ENCODE data around the gene ATP13A3. TPM values are rescaled to one million over a fixed set of nuclear protein-coding genes. Genes with fewer than 3 reads are reported as not detected.

The ATP13A3 gene
- total RNA-seq, 2 donors from 2014 or later, result 97.7 to 121 TPM

DNA sequence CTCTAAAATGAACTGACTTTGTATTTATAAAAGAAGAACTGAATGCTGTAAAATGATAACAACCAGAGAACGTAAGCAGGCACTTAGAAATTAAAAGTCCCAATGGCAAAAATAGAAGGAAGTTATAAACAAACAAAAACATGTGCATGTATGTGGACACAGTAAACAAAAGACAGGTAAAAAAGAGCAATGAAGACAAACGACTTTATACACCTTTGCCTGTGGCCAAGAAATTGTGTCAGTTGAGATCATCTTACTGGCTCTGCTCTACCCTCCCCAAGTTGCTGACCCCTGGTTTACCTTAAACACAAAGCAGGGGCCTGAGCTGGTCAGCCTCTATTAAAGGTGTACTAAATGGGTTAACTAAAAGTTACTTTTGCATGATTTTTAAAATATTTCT is 46.0 kb downstream of the ATP13A3 start:
- ATAC-seq (replicated peaks in 1 of 2), result no peak
- Mint-ChIP-seq H3K36me3 (ENCODE audit: insufficient read depth in 2 of 2) (peaks cover 17 to 28% of the 10 kb centered on the region in 2 donors), H3K4me1 (ENCODE audit: low read depth) (no peaks in the 10 kb centered on the region), H3K9me3 (no peaks in the 10 kb centered on the region), H3K27me3 (ENCODE audit: low read depth) (no peaks in the 10 kb centered on the region), H3K4me3 (no peak overlapping the region), H3K27ac (no peak overlapping the region)
- DNase-seq, result no peak

DNA sequence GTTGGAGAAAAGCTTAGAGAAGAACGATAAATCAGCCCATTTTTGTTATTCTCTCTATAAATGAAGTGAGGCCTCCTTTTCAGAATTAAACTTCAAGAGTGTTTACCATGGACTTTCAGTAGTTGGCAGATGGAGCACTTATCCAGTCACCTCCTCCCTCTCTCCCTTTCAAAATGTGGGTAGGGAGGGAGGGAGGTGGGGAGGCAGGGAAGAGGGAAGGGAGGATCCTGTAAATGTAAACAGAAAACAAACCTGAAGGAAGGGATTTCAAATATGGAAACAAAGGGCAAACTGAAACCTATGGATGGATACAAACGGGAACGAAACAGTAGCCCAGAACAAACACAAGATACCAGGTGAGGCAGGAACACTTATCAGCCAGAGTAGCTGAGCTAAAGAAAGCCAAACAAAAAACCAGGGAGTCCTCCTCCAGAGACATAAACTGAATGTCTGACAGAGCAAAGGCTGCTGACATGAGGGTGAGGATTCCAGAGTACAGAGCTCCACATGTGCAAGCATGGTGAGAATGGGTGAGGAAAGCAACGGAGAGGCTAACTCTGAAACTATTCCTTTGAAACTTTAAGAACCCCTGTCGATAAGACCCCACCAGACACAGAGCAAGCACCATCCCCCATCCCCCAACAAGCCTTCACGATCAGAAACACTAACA is 46.8 kb downstream of the ATP13A3 start:
- ATAC-seq (replicated peaks in 1 of 2) (no peak), DNase-seq (no peak)
- Mint-ChIP-seq H3K36me3 (ENCODE audit: insufficient read depth in 2 of 2) (peaks cover 16 to 26% of the 10 kb centered on the region in 2 donors), H3K4me1 (ENCODE audit: low read depth) (no peaks in the 10 kb centered on the region), H3K27me3 (ENCODE audit: low read depth) (no peaks in the 10 kb centered on the region), H3K4me3 (no peak overlapping the region), H3K9me3 (no peaks in the 10 kb centered on the region), H3K27ac (peak overlapping the region; percentile 60)

- Mint-ChIP-seq H3K27ac (no peak overlapping the region), H3K9me3 (no peaks in the 10 kb centered on the region), H3K27me3 (ENCODE audit: low read depth) (no peaks in the 10 kb centered on the region), H3K4me3 (no peak overlapping the region), H3K4me1 (ENCODE audit: low read depth) (no peaks in the 10 kb centered on the region), H3K36me3 (ENCODE audit: insufficient read depth in 2 of 2) (peaks cover 11 to 21% of the 10 kb centered on the region in 2 donors)
- no peak for DNase-seq
- no peak for ATAC-seq (replicated peaks in 1 of 2)
These were observed 52.3 kb downstream of the ATP13A3 start for GRCh38 chr3:194434503-194434902.

GRCh38 chr3:194431554-194431953 is 55.2 kb downstream of the ATP13A3 start:
- ATAC-seq (replicated peaks in 1 of 2), result no peak
- peaks cover 13 to 18% of the 10 kb centered on the region in 2 donors for H3K36me3 Mint-ChIP-seq (ENCODE audit: insufficient read depth in 2 of 2)
- H3K4me1 Mint-ChIP-seq (ENCODE audit: low read depth), result no peaks in the 10 kb centered on the region
- H3K9me3 Mint-ChIP-seq, result no peaks in the 10 kb centered on the region
- DNase-seq, result no peak
- no peak overlapping the region for H3K4me3 Mint-ChIP-seq
- H3K27ac Mint-ChIP-seq, result no peak overlapping the region
- no peaks in the 10 kb centered on the region for H3K27me3 Mint-ChIP-seq (ENCODE audit: low read depth)

GRCh38 chr3:194425399-194425798 is 61.4 kb downstream of the ATP13A3 start:
- no peak for ATAC-seq (replicated peaks in 1 of 2)
- H3K4me3 Mint-ChIP-seq, result no peak overlapping the region
- no peaks in the 10 kb centered on the region for H3K27me3 Mint-ChIP-seq (ENCODE audit: low read depth)
- no peak overlapping the region for H3K27ac Mint-ChIP-seq
- peaks cover 8 to 14% of the 10 kb centered on the region in 2 donors for H3K36me3 Mint-ChIP-seq (ENCODE audit: insufficient read depth in 2 of 2)
- H3K4me1 Mint-ChIP-seq (ENCODE audit: low read depth), result no peaks in the 10 kb centered on the region
- H3K9me3 Mint-ChIP-seq, result no peaks in the 10 kb centered on the region
- no peak for DNase-seq

DNA sequence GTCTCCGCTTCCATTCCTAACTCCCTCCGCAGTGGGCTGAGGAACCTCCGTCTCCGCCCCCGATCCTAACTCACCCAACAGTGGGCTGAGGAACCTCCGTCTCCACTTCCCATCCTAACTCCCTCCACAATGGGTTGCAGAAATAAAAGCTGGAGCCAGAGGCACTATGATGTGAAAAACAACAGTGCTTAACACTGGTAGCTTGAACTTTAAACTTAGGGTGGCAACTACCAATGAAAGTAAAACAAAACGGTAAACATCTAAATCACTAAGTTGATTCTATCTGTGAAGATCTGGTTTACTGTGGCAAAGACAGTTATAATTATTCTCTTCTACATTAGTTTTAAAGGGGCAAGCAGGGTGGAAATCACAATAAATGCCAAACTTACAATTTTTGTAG is 61.8 kb downstream of the ATP13A3 start:
- no peak for DNase-seq
- no peak overlapping the region for H3K4me3 Mint-ChIP-seq
- H3K4me1 Mint-ChIP-seq (ENCODE audit: low read depth), result no peaks in the 10 kb centered on the region
- no peak for ATAC-seq (replicated peaks in 1 of 2)
- no peaks in the 10 kb centered on the region for H3K27me3 Mint-ChIP-seq (ENCODE audit: low read depth)
- H3K27ac Mint-ChIP-seq, result no peak overlapping the region
- H3K9me3 Mint-ChIP-seq, result no peaks in the 10 kb centered on the region
- H3K36me3 Mint-ChIP-seq (ENCODE audit: insufficient read depth in 2 of 2), result peaks cover 8 to 14% of the 10 kb centered on the region in 2 donors

DNA sequence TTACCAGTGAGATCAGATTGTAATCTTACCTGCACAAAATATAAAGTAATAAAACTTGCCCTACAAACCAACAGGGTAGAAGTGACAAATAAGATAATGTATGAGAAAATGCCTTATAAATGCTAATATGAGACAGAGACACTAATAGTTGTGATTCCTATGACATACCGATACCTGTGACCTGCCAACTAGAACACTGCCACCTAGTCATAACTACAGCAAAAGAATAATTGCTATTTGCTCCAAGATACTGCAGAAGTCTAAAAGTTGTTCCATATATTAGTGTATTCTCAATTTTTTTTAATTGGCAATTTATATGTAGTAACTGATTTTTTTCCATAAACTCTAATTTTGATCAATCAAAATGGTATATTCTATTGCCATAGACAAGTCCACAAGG is 62.4 kb downstream of the ATP13A3 start:
- Mint-ChIP-seq H3K27ac (no peak overlapping the region), H3K9me3 (no peaks in the 10 kb centered on the region), H3K4me3 (no peak overlapping the region), H3K36me3 (ENCODE audit: insufficient read depth in 2 of 2) (peaks cover 4 to 12% of the 10 kb centered on the region in 2 donors), H3K27me3 (ENCODE audit: low read depth) (no peaks in the 10 kb centered on the region), H3K4me1 (ENCODE audit: low read depth) (no peaks in the 10 kb centered on the region)
- no peak for DNase-seq
- ATAC-seq (replicated peaks in 1 of 2), result no peak

DNA sequence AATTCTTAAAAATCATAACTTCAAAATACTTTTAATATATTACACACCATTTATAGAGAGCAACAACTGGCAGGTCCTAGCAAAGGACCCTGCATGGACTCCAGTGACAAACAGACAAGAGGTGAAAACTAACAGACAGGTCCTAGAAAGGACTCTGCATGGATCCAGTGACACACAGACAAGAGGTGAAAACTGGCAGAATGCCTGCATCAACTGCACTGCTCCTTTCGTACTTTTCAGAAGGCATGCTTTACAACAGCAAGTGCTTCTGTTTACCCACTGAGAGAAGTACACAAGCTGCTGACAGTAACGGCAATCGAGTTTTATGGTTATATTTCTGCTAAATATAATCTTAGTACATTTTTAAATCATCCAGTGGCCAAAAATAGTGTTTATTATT is 63.5 kb downstream of the ATP13A3 start:
- H3K9me3 Mint-ChIP-seq, result no peaks in the 10 kb centered on the region
- no peaks in the 10 kb centered on the region for H3K4me1 Mint-ChIP-seq (ENCODE audit: low read depth)
- ATAC-seq (replicated peaks in 1 of 2) (no peak), DNase-seq (no peak)
- H3K4me3 Mint-ChIP-seq, result no peak overlapping the region
- peaks cover 6 to 10% of the 10 kb centered on the region in 2 donors for H3K36me3 Mint-ChIP-seq (ENCODE audit: insufficient read depth in 2 of 2)
- H3K27me3 Mint-ChIP-seq (ENCODE audit: low read depth), result no peaks in the 10 kb centered on the region
- H3K27ac Mint-ChIP-seq, result no peak overlapping the region

GRCh38 chr3:194422188-194422587 is 64.6 kb downstream of the ATP13A3 start:
- Mint-ChIP-seq H3K27ac (no peak overlapping the region), H3K36me3 (ENCODE audit: insufficient read depth in 2 of 2) (peaks cover 7 to 9% of the 10 kb centered on the region in 2 donors), H3K27me3 (ENCODE audit: low read depth) (no peaks in the 10 kb centered on the region), H3K9me3 (no peaks in the 10 kb centered on the region), H3K4me3 (no peak overlapping the region), H3K4me1 (ENCODE audit: low read depth) (no peaks in the 10 kb centered on the region)
- DNase-seq (no peak), ATAC-seq (replicated peaks in 1 of 2) (no peak)

- peaks cover 7 to 11% of the 10 kb centered on the region in 2 donors for H3K36me3 Mint-ChIP-seq (ENCODE audit: insufficient read depth in 2 of 2)
- no peak overlapping the region for H3K27ac Mint-ChIP-seq
- H3K4me3 Mint-ChIP-seq, result no peak overlapping the region
- no peaks in the 10 kb centered on the region for H3K4me1 Mint-ChIP-seq (ENCODE audit: low read depth)
- no peaks in the 10 kb centered on the region for H3K9me3 Mint-ChIP-seq
- ATAC-seq (replicated peaks in 1 of 2) (no peak), DNase-seq (no peak)
- no peaks in the 10 kb centered on the region for H3K27me3 Mint-ChIP-seq (ENCODE audit: low read depth)
These were observed 68.1 kb downstream of the ATP13A3 start for GRCh38 chr3:194418671-194419070.

- H3K27me3 Mint-ChIP-seq (ENCODE audit: low read depth), result no peaks in the 10 kb centered on the region
- H3K36me3 Mint-ChIP-seq (ENCODE audit: insufficient read depth in 2 of 2), result peaks cover 0 to 19% of the 10 kb centered on the region in 2 donors
- DNase-seq (peak; percentile 39 to 42), ATAC-seq (replicated peaks in 1 of 2) (peak; percentile 86)
- no peak overlapping the region for H3K4me3 Mint-ChIP-seq
- H3K27ac Mint-ChIP-seq, result peak overlapping the region; percentile 56
- H3K9me3 Mint-ChIP-seq, result no peaks in the 10 kb centered on the region
- peaks cover 20% of the 10 kb centered on the region for H3K4me1 Mint-ChIP-seq (ENCODE audit: low read depth)
These were observed 79.4 kb downstream of the ATP13A3 start for GRCh38 chr3:194407423-194407822.

- Mint-ChIP-seq H3K4me1 (ENCODE audit: low read depth) (peaks cover 20% of the 10 kb centered on the region), H3K9me3 (no peaks in the 10 kb centered on the region), H3K4me3 (no peak overlapping the region), H3K27me3 (ENCODE audit: low read depth) (no peaks in the 10 kb centered on the region), H3K36me3 (ENCODE audit: insufficient read depth in 2 of 2) (peaks cover 0 to 16% of the 10 kb centered on the region in 2 donors), H3K27ac (peak overlapping the region; percentile 58)
- ATAC-seq (replicated peaks in 1 of 2), result no peak
- no peak for DNase-seq
These were observed 81.0 kb downstream of the ATP13A3 start for GRCh38 chr3:194405766-194406165.

DNA sequence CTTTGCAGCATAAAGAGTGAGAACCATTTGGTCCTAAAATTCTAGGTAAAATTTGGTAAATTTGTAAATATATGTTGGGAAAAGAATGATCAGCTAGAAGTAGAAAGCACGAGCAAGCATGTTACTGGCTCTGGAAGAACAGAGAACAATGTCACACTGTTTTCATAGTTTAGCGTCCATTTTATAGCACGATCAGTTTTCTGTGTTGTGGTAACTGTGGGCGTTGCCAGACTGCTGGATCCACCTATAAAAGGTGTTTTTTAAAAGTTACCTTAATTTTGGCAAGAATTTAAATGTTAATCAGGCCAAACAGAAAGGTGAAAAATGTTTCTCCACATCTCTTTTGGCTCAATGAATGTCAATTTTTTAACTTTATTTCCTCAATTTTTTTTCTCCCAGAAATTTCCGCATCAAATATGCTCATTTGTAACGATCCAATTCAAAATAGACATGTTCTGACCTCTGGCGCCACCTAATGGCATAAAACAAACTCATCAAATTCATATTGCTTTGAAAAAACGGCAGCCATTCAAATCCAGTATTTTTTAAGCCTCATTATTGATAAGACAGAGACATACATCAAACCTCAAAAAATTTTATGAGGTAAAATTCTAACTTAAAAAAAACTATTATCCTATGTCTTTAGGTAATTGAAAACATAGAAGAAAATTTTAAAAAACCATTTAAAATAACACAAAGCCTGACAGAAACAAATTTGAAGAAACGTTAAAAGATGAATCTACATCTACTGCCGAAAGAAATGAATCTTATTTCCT is 82.2 kb downstream of the ATP13A3 start:
- Mint-ChIP-seq H3K27me3 (ENCODE audit: low read depth) (no peaks in the 10 kb centered on the region), H3K36me3 (ENCODE audit: insufficient read depth in 2 of 2) (peaks cover 0 to 12% of the 10 kb centered on the region in 2 donors), H3K4me3 (no peak overlapping the region), H3K4me1 (ENCODE audit: low read depth) (peaks cover 28% of the 10 kb centered on the region), H3K9me3 (no peaks in the 10 kb centered on the region), H3K27ac (peak overlapping the region; percentile 0)
- ATAC-seq (replicated peaks in 1 of 2) (no peak), DNase-seq (peak; percentile 33 to 46)
